ENCODE results near the gene MS4A7. TPM values are rescaled to one million over a fixed set of nuclear protein-coding genes. Genes with fewer than 3 reads are reported as not detected.
A peak's percentile ranks its signal among the peaks of the same experiment; 100 is the strongest.

Gene MS4A7, protein sequence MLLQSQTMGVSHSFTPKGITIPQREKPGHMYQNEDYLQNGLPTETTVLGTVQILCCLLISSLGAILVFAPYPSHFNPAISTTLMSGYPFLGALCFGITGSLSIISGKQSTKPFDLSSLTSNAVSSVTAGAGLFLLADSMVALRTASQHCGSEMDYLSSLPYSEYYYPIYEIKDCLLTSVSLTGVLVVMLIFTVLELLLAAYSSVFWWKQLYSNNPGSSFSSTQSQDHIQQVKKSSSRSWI
- total RNA-seq (ENCODE audit: unreplicated experiment), result not detected
- long read RNA-seq, result 0 reads

DNA sequence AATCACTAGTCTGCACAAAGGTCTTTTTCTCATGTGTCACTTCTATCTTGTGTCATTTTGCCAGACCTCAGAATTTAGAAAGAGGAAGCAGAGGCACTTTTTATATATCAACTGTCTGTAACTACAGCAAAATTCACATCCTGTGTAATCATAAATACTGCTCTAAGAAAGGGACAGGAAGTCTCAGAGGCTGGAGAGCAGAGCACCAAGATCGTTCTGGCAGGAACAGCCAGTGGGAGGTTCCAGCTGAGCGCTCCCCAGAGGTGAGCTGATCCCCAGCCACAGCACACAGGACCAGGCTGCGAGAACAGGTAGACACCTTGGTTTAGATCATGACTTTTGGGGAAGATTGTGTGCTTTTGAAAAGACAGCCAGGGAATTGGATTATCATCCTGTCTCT is at the start of gene MS4A7:
MS4A7 (plus strand) TSS at position 179 of the 400 bp plus-strand sequence. CDS start 4,610 bp downstream, outside the sequence.
- TF ChIP-seq, protein P1, sequence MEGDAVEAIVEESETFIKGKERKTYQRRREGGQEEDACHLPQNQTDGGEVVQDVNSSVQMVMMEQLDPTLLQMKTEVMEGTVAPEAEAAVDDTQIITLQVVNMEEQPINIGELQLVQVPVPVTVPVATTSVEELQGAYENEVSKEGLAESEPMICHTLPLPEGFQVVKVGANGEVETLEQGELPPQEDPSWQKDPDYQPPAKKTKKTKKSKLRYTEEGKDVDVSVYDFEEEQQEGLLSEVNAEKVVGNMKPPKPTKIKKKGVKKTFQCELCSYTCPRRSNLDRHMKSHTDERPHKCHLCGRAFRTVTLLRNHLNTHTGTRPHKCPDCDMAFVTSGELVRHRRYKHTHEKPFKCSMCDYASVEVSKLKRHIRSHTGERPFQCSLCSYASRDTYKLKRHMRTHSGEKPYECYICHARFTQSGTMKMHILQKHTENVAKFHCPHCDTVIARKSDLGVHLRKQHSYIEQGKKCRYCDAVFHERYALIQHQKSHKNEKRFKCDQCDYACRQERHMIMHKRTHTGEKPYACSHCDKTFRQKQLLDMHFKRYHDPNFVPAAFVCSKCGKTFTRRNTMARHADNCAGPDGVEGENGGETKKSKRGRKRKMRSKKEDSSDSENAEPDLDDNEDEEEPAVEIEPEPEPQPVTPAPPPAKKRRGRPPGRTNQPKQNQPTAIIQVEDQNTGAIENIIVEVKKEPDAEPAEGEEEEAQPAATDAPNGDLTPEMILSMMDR (IDR thresholded peaks at IDR 0.05; ENCODE audit: partially characterized antibody, unreplicated experiment), result no peak
- DNase-seq, result no peak
- Mint-ChIP-seq H3K4me1 (ENCODE audit: low read depth, unreplicated experiment) (no peaks in the 10 kb centered on the region), H3K4me3 (ENCODE audit: unreplicated experiment) (no peak within 1 kb of the TSS), H3K27ac (ENCODE audit: unreplicated experiment) (no peak within 1 kb of the TSS), H3K9me3 (ENCODE audit: unreplicated experiment) (no peaks in the 10 kb centered on the region), H3K36me3 (ENCODE audit: unreplicated experiment) (no peaks in the 10 kb centered on the region), H3K27me3 (ENCODE audit: unreplicated experiment) (no peaks in the 10 kb centered on the region)

DNA sequence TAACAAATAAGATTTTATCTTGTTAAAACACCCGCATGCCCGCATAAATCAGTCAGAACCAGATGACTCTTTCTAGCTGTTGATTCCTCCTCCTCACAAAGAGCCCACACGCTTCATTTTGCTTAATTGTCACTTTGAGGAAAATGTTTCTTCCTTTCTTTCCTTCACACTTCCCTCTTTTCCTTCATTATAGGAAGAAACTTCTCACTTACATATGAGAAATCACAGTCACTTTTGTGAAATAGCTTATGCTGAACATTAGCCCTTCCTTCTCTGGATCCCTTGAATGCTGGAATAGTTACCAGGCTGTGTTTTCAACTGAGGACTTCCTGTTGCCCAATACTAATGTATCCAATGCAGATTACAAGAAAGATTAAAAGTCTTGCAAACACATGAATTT is 45.5 kb upstream of the MS4A7 start:
- no peak for DNase-seq
- Mint-ChIP-seq H3K4me1 (ENCODE audit: low read depth, unreplicated experiment) (no peaks in the 10 kb centered on the region), H3K27ac (ENCODE audit: unreplicated experiment) (no peak overlapping the region), H3K4me3 (ENCODE audit: unreplicated experiment) (no peak overlapping the region), H3K36me3 (ENCODE audit: unreplicated experiment) (no peaks in the 10 kb centered on the region), H3K27me3 (ENCODE audit: unreplicated experiment) (no peaks in the 10 kb centered on the region), H3K9me3 (ENCODE audit: unreplicated experiment) (no peaks in the 10 kb centered on the region)
- TF ChIP-seq, protein P1 (IDR thresholded peaks at IDR 0.05; ENCODE audit: partially characterized antibody, unreplicated experiment), result no peak

DNA sequence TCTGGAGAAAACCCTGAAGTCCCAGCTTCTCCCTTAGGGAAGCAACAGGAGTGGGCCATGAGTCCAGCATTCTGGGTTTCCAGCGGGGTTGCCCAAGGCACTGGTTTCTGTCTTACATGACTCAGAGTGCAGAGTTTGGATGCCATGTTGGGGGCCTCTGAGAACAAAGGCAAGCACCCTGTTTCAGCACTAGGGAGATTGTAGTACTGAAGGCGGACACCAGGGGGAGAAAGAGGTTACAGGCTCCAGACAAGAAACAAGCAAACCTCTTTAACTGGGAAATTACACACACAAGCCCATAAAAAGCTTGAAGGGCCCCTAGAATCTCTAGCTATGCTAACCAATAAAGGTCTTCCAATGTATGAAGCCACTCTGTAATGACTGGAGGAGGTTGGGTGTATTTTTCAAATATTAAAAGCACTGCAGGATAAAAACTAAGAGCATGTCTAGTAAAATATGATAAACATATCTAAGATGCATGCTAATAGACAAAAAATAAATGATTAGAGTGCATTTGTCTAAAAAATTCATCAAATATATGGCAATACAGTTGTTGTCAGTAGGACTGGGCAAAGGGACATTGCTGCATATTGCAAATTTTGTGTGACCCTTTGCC is 44.2 kb upstream of the MS4A7 start:
- TF ChIP-seq, protein P1 (IDR thresholded peaks at IDR 0.05; ENCODE audit: partially characterized antibody, unreplicated experiment), result peak; percentile 94
- peak; percentile 78 for DNase-seq
- Mint-ChIP-seq H3K27ac (ENCODE audit: unreplicated experiment) (no peak overlapping the region), H3K27me3 (ENCODE audit: unreplicated experiment) (no peaks in the 10 kb centered on the region), H3K36me3 (ENCODE audit: unreplicated experiment) (no peaks in the 10 kb centered on the region), H3K9me3 (ENCODE audit: unreplicated experiment) (no peaks in the 10 kb centered on the region), H3K4me3 (ENCODE audit: unreplicated experiment) (no peak overlapping the region), H3K4me1 (ENCODE audit: low read depth, unreplicated experiment) (no peaks in the 10 kb centered on the region)

DNA sequence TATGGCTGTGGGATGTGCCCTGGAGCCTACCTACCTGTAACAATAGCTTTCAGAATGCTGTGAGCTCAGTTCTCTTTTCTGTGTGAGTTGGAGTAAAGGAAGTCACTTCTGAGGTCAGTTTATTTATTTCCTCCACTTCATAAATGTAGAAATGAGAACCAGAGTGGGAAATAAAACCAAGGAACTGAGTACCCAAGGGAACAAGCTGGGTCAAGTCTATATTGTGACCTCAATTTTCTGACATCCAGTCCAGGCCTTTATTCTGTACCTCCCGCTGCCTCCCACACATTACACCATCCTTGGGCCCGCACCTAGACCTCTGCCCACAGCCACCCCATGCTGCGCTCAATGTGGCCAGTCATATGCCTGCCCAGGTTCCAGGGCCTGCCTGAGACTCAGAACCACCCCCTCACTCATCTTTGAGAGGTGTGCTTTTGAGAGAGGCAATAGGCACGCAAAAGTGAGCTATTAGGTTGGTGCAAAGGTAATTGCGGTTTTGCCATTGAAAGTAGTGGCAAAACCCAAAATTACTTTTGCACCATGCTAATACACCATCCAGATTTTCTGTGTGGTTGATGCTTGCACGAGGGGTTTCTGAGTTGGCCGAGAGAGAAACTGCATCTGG is 41.5 kb upstream of the MS4A7 start:
- DNase-seq, result no peak
- Mint-ChIP-seq H3K4me3 (ENCODE audit: unreplicated experiment) (no peak overlapping the region), H3K27me3 (ENCODE audit: unreplicated experiment) (no peaks in the 10 kb centered on the region), H3K9me3 (ENCODE audit: unreplicated experiment) (no peaks in the 10 kb centered on the region), H3K27ac (ENCODE audit: unreplicated experiment) (no peak overlapping the region), H3K4me1 (ENCODE audit: low read depth, unreplicated experiment) (no peaks in the 10 kb centered on the region), H3K36me3 (ENCODE audit: unreplicated experiment) (no peaks in the 10 kb centered on the region)
- TF ChIP-seq, protein P1 (IDR thresholded peaks at IDR 0.05; ENCODE audit: partially characterized antibody, unreplicated experiment), result no peak

DNA sequence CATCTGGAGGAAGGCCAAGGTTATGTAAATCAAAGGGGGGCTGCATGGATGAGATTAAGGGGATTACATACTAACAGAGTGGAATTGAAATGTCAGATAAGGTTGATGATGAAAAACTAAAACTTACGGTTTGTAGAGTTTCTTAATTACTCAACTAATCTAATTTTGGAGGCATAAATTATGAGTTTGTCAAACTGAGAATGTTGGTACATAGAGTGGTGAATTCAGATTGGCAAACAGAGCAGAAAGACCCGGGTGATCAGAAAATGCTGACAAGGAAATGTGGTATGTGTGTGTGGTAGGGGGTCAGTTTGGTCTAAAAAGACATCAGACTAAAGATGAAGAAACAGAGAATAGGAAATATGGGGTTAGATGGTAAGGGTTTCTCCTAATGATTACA is 40.3 kb upstream of the MS4A7 start:
- TF ChIP-seq, protein P1 (IDR thresholded peaks at IDR 0.05; ENCODE audit: partially characterized antibody, unreplicated experiment), result no peak
- H3K9me3 Mint-ChIP-seq (ENCODE audit: unreplicated experiment), result no peaks in the 10 kb centered on the region
- no peak overlapping the region for H3K27ac Mint-ChIP-seq (ENCODE audit: unreplicated experiment)
- H3K27me3 Mint-ChIP-seq (ENCODE audit: unreplicated experiment), result no peaks in the 10 kb centered on the region
- H3K4me3 Mint-ChIP-seq (ENCODE audit: unreplicated experiment), result no peak overlapping the region
- no peaks in the 10 kb centered on the region for H3K36me3 Mint-ChIP-seq (ENCODE audit: unreplicated experiment)
- no peak for DNase-seq
- no peaks in the 10 kb centered on the region for H3K4me1 Mint-ChIP-seq (ENCODE audit: low read depth, unreplicated experiment)
